GM12878 (cell line): ENCODE results near the gene TRIM42. TPM values are rescaled to one million over a fixed set of nuclear protein-coding genes. Genes with fewer than 3 reads are reported as not detected.

Experiments used
- ATAC-seq: fragments of 200-7000 bp; cut with Tn5 transposase; 3 replicates; pipeline ENCODE4 v1.9.1; 2020; ENCODE audit warnings: mild to moderate bottlenecking, moderate library complexity
- BruUV-seq: library from RNA; stranded (reverse); fragments of 400-500 nt; replicated peaks from 2 replicates; lab custom pipeline; 2021; lab: Mats Ljungman, UMichigan
- CTCF ChIA-PET: fragments of 300-600 bp; sonication (Branson Sonifier 250); formaldehyde crosslinking; extraction: SDS; loops from one replicate; lab custom pipeline; 2021; ENCODE audit warnings: inconsistent platforms; lab: Yijun Ruan, JAX
- POLR2A ChIA-PET: fragments of 350-600 bp; formaldehyde crosslinking; extraction: SDS; loops from one replicate; lab custom pipeline; 2021; ENCODE audit warnings: inconsistent platforms; lab: Charles Lee
- RAD21 ChIA-PET: fragments of 300-600 bp; sonication (Branson Sonifier 250); formaldehyde crosslinking; loops from one replicate; lab custom pipeline; 2023; ENCODE audit warnings: antibody characterized with exemption; ENCODE audit not compliant: unreplicated experiment; lab: Charles Lee
- SMC1A ChIA-PET: fragments of 300-600 bp; sonication (Branson Sonifier 250); formaldehyde crosslinking; loops from one replicate; lab custom pipeline; 2023; ENCODE audit not compliant: unreplicated experiment, uncharacterized antibody; lab: Charles Lee
- DNase-seq: peaks from one replicate; pipeline ENCODE4 v3.0.0-alpha.2; 2011; ENCODE audit warnings: low read depth, low spot score
- FAIRE-seq: peaks from 3 replicates; lab custom pipeline; 2011; peaks lifted over from hg19 to GRCh38; lab: Jason Lieb, UNC
- H2AFZ ChIP-seq: 2 replicates; pipeline ENCODE4 v1.6.0; 2011; ENCODE audit warnings: low read depth, low read length, control low read depth; ENCODE audit not compliant: control insufficient read depth
- H3K27ac ChIP-seq: 2 replicates; pipeline ENCODE4 v1.5.1; 2011; ENCODE audit warnings: control low read depth; ENCODE audit not compliant: control insufficient read depth, insufficient read depth
- H3K27me3 ChIP-seq, 2 experiments: replicated peaks in 1 of 2; 2 replicates each; pipeline versions ENCODE4 v1.6.0 to v1.6.1; 2011; ENCODE audit warnings: low read length in 1 of 2; ENCODE audit not compliant: control insufficient read depth in 2 of 2, insufficient read depth in 2 of 2
- H3K36me3 ChIP-seq, 2 experiments: 2 replicates each; pipeline ENCODE4 v1.5.1; 2011; ENCODE audit warnings: low read length in 1 of 2; ENCODE audit not compliant: control insufficient read depth in 2 of 2, insufficient read depth in 2 of 2
- H3K4me1 ChIP-seq: 2 replicates; pipeline ENCODE4 v1.6.1; 2011; ENCODE audit warnings: mild to moderate bottlenecking, low read length, moderate library complexity, mixed read lengths; ENCODE audit not compliant: control insufficient read depth, insufficient read depth
- H3K4me2 ChIP-seq: 2 replicates; pipeline ENCODE4 v1.6.0; 2011; ENCODE audit warnings: control low read depth; ENCODE audit not compliant: control insufficient read depth, insufficient read depth
- H3K4me3 ChIP-seq: fragments of 200-600 bp; sonication (generic); 2 replicates; pipeline ENCODE4 v1.5.1; 2016
- H3K79me2 ChIP-seq: 2 replicates; pipeline ENCODE4 v1.6.0; 2011; ENCODE audit warnings: low read length; ENCODE audit not compliant: control insufficient read depth, insufficient read depth
- H3K9ac ChIP-seq: 2 replicates; pipeline ENCODE4 v1.8.0; 2011; ENCODE audit warnings: low read length, control low read depth, mixed read lengths; ENCODE audit not compliant: control insufficient read depth, insufficient read depth
- H3K9me3 ChIP-seq: replicated peaks from 3 replicates; pipeline ENCODE4 v1.5.1; 2011; ENCODE audit warnings: mild to moderate bottlenecking, low read length; ENCODE audit not compliant: control insufficient read depth, insufficient read depth
- H4K20me1 ChIP-seq: 2 replicates; pipeline ENCODE4 v1.6.0; 2011; ENCODE audit not compliant: control insufficient read depth, insufficient read depth
- BRCA1 ChIP-seq: IDR thresholded peaks from 2 replicates; pipeline ENCODE4 v1.6.1; 2011; ENCODE audit warnings: low read depth, low read length, improper control_type of control experiment
- CHD4 ChIP-seq: fragments of 200-600 bp; sonication (generic); IDR thresholded peaks from 2 replicates; pipeline ENCODE4 v1.6.1; 2016; ENCODE audit warnings: mild to moderate bottlenecking
- CREM ChIP-seq: IDR thresholded peaks from 2 replicates; pipeline ENCODE4 v1.6.1; 2014; ENCODE audit warnings: antibody characterized with exemption, low read depth
- ETV6 ChIP-seq, 2 experiments: fragments of 450-650 bp in 1 of 2; IDR thresholded peaks in 1 of 2; conservative IDR thresholded peaks in 1 of 2; 2 replicates each; pipeline ENCODE4 v1.6.1; 2014; ENCODE audit warnings: antibody characterized with exemption in 1 of 2, borderline replicate concordance in 1 of 2, low read depth in 1 of 2, mild to moderate bottlenecking in 1 of 2, moderate library complexity in 1 of 2
- HCFC1 ChIP-seq: fragments of 150-350 bp; IDR thresholded peaks from 2 replicates; pipeline ENCODE4 v1.6.1; 2014; ENCODE audit warnings: low read length
- IKZF1 ChIP-seq: fragments of 450-650 bp; conservative IDR thresholded peaks from 2 replicates; pipeline ENCODE4 v1.6.1; 2017; ENCODE audit warnings: antibody characterized with exemption, mild to moderate bottlenecking
- NRF1 ChIP-seq: conservative IDR thresholded peaks from 2 replicates; pipeline ENCODE4 v1.6.1; 2011; ENCODE audit warnings: mild to moderate bottlenecking, low read depth, low read length, improper control_type of control experiment
- REST ChIP-seq: IDR thresholded peaks from 2 replicates; pipeline ENCODE4 v1.6.1; 2012; ENCODE audit warnings: mild to moderate bottlenecking, low read depth, low read length
- RFX5 ChIP-seq: IDR thresholded peaks from 2 replicates; pipeline ENCODE4 v1.6.1; 2011; ENCODE audit warnings: low read depth, low read length, improper control_type of control experiment
- SKIL ChIP-seq: fragments of 450-650 bp; IDR thresholded peaks from 2 replicates; pipeline ENCODE4 v1.6.1; 2017; ENCODE audit warnings: mild to moderate bottlenecking, low read depth, inconsistent platforms; ENCODE audit not compliant: poor library complexity, severe bottlenecking
- SMC3 ChIP-seq: IDR thresholded peaks from 2 replicates; pipeline ENCODE4 v1.6.1; 2011; ENCODE audit warnings: low read length, improper control_type of control experiment, borderline replicate concordance
- SUPT20H ChIP-seq: IDR thresholded peaks from 2 replicates; pipeline ENCODE4 v1.6.1; 2011; ENCODE audit warnings: low read depth, mild to moderate bottlenecking, low read length, moderate library complexity, borderline replicate concordance; ENCODE audit not compliant: control insufficient read depth
- TARDBP ChIP-seq: IDR thresholded peaks from 2 replicates; pipeline ENCODE4 v1.6.1; 2016; ENCODE audit warnings: borderline replicate concordance
- WRNIP1 ChIP-seq: IDR thresholded peaks from 2 replicates; pipeline ENCODE4 v1.6.1; 2011; ENCODE audit warnings: low read depth, low read length, improper control_type of control experiment, borderline replicate concordance
- ZBTB4 ChIP-seq: fragments of 450-650 bp; formaldehyde crosslinking; IDR thresholded peaks from 2 replicates; pipeline ENCODE4 v1.4.0; 2022; ENCODE audit warnings: mild to moderate bottlenecking, moderate library complexity
- WGBS: methylation state at CpG from one replicate; pipeline ENCODE4 v1.1.6; 2016; ENCODE audit warnings: low lambda C conversion rate; ENCODE audit not compliant: insufficient replicate concordance, insufficient coverage; ENCODE audit errors: missing lambda C conversion rate; 5-methylcytosine and 5-hydroxymethylcytosine counted together
- in situ Hi-C: fragments of 300-500 bp; cut with MboI; formaldehyde crosslinking; loops from 9 replicates; pipeline ENCODE4 v1.14.3; 2018; ENCODE audit warnings: mixed read lengths
- intact Hi-C: fragments of 100-400 bp; cut with micrococcal nuclease; formaldehyde crosslinking; loops from one replicate; pipeline ENCODE4 v1.14.2; 2022; ENCODE audit not compliant: unreplicated experiment
- polyA plus RNA-seq, 11 experiments: library from polyadenylated mRNA; depleted of rRNA in 4 of 11; unstranded in 6 of 11; stranded (reverse) in 5 of 11; fragments of >200 nt; fragmentation: Nextera tagmentation in 4 of 11; fragmentation: Illumina TruSeq in 1 of 11; extraction: Ambion mirVana in 4 of 11; extraction: Trizol in 1 of 11; gene quantifications; 1 replicate in 1 of 11; 2 replicates in 10 of 11; pipeline versions ENCODE4 v1.2.1 to v1.2.3, GENCODE V29; 2011 to 2016; ENCODE audit warnings: inconsistent platforms in 2 of 11, missing spikeins in 2 of 11, low read depth in 1 of 11
- total RNA-seq, 4 experiments: library from RNA; depleted of rRNA in 3 of 4; stranded (reverse); fragments of >200 nt in 3 of 4; fragmentation: Illumina TruSeq in 1 of 4; extraction: Trizol in 1 of 4; gene quantifications; 2 replicates each; pipeline versions ENCODE4 v1.2.1 to v1.2.3, GENCODE V29; 2013 to 2021

The TRIM42 gene
- total and polyA plus RNA-seq, 10 of the 15 experiments (the other 5 are each of a cell fraction or from before 2014, with no cell fraction given): 0.03 TPM; not detected in 9

GRCh38 chr3:140664111-140664510 is 13.8 kb upstream of the TRIM42 start:
- Histone ChIP-seq H3K4me3 (no peak overlapping the region), H3K9me3 (no peaks in the 10 kb centered on the region), H3K4me2 (no peak overlapping the region), H3K36me3 (no peaks in the 10 kb centered on the region), H4K20me1 (no peaks in the 10 kb centered on the region), H2AFZ (no peak overlapping the region), H3K27me3 (no peaks in the 10 kb centered on the region), H3K79me2 (no peaks in the 10 kb centered on the region), H3K9ac (no peak overlapping the region), H3K27ac (no peak overlapping the region), H3K4me1 (no peaks in the 10 kb centered on the region)
- ATAC-seq: no peak
- POLR2A ChIA-PET: no interaction called here
- no peak for FAIRE-seq
- SMC1A ChIA-PET: interaction anchor here (1.5 to 1.9 kb wide), 3 partner anchors 12 to 62 kb away, joined by 3 to 4 read pairs (median 4); no protein-coding TSS in a partner anchor
- WGBS: 13% methylated on average over 5 of the region's 5 CpGs
- intact Hi-C loops (no loop called here), in situ Hi-C loops (no loop called here)
- CTCF ChIA-PET: interaction anchor here (1.0 to 1.5 kb wide), 2 partner anchors 22 to 151 kb away, joined by 3 to 4 read pairs; no protein-coding TSS in a partner anchor
- no TSS peak for BruUV-seq
- TF ChIP-seq CREM: no peak
- TF ChIP-seq HCFC1: no peak
- no peak for TF ChIP-seq TARDBP
- no peak for TF ChIP-seq IKZF1
- TF ChIP-seq ETV6 (conservative IDR thresholded peaks at IDR 0.05 in 1 of 2, IDR thresholded peaks at IDR 0.05 in 1 of 2; ENCODE audit: borderline replicate concordance in 1 of 2, low read depth in 1 of 2): no peak
- no peak for TF ChIP-seq SKIL
- no peak for TF ChIP-seq REST
- no peak for TF ChIP-seq ZBTB4 (CRISPR knock-in tag)
- TF ChIP-seq CHD4: no peak
- TF ChIP-seq NRF1: no peak
- no peak for TF ChIP-seq BRCA1
- no peak for TF ChIP-seq SMC3
- TF ChIP-seq WRNIP1: no peak
- TF ChIP-seq RFX5: no peak
- TF ChIP-seq SUPT20H: no peak
- RAD21 ChIA-PET: no interaction called here
- no peak for DNase-seq
